Left ventricle myocardium inferior (tissue), 1 donor: ENCODE measurements around the gene FAM156B. TPM values are rescaled to one million over a fixed set of nuclear protein-coding genes. Genes with fewer than 3 reads are reported as not detected.
"Not testable (repeated sequence)": the region's sequence is repeated elsewhere in the genome, so short reads cannot be mapped to it uniquely, and the experiment has no call there.

Experiments used
- DNase-seq: peaks from one replicate; pipeline ENCODE4 v3.0.0-alpha.2; 2020
- H3K27ac ChIP-seq: fragments of 200-600 bp; replicated peaks from 2 replicates; pipeline ENCODE4 v1.8.0; 2021
- H3K27me3 ChIP-seq: fragments of 200-600 bp; 2 replicates; pipeline ENCODE4 v1.8.0; 2021; ENCODE audit warnings: low read depth
- H3K36me3 ChIP-seq: fragments of 200-600 bp; 2 replicates; pipeline ENCODE4 v1.8.0; 2021
- H3K4me1 ChIP-seq: fragments of 200-600 bp; 2 replicates; pipeline ENCODE4 v1.8.0; 2021
- H3K4me3 ChIP-seq: fragments of 200-600 bp; 2 replicates; pipeline ENCODE4 v1.8.0; 2021; ENCODE audit warnings: mild to moderate bottlenecking, moderate library complexity
- H3K9me3 ChIP-seq: fragments of 200-600 bp; replicated peaks from 2 replicates; pipeline ENCODE4 v1.8.0; 2021
- intact Hi-C: fragments of 100-400 bp; cut with micrococcal nuclease; formaldehyde crosslinking; loops from one replicate; pipeline ENCODE4 v1.11.0; 2022
- long read RNA-seq: library from polyadenylated mRNA; unstranded; transcript quantifications from one replicate; pipeline ENCODE4 v2.0.0, GENCODE V29; 2021
- total RNA-seq: library from RNA; stranded (reverse); fragmentation: NEBNext Ultra II Directional; extraction: Animal tissue kit (Norgen Biotek cat#: 25700); gene quantifications from one replicate; pipeline ENCODE4 v1.2.1, GENCODE V29; 2021
- TF ChIP-seq, protein P1 (sequence below): fragments of 200-600 bp; IDR thresholded peaks from 2 replicates; pipeline ENCODE4 v1.8.0; 2021; ENCODE audit warnings: antibody characterized with exemption, mild to moderate bottlenecking, borderline replicate concordance
- donor health status: DM: no; HTN: yes; CAD: no; lungs with severe emphysema.

Gene FAM156B, protein sequence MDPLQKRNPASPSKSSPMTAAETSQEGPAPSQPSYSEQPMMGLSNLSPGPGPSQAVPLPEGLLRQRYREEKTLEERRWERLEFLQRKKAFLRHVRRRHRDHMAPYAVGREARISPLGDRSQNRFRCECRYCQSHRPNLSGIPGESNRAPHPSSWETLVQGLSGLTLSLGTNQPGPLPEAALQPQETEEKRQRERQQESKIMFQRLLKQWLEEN
- total RNA-seq, result 5.9 TPM
- long read RNA-seq, partial matches to known transcripts, result 0 of 14 reads
- long read RNA-seq, other reads (novel, unspliced or antisense), result 6 of 14 reads

DNA sequence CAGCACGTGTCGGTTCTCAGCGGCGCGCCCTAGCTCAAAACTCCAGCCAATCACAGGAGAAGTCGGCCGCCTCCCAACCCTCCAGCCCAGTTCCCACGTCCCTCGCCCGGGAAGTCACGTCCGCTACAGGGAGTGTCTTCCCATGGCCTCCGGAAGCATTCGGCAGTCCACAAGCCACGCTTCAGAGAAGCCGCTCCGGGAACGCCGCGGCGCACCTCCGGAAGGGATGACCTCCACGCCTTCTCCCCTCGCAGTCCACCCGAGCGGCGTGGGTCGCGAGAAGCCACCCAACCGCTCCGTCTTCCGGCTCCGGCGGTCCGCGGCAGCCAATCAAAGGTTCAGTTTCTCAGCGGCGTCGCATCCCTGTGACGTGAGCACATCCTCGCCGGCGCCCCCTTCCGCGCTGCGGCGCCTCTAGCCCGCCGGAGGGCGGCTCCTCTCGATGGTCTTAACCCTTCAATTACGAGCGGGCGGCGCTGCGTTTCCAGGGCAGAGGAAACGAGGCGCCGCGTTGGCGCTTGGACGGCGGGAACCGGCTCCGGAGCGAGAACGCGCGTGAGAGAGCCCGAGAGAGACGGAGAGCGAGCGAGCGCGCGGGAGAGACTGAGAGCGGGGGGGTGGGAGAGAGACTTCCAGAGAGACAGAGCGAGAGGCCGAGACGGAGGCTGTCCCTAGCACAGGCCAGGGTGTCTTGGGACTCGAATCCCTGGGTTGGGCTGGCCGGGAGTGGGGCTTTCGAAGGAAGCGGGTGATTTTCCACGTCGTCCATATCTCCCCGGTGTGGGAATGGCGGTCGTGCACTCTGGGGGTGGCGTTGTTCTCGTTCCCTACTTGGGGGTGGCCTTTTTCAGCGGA is at the start of gene FAM156B:
FAM156B (plus strand) TSS at position 476 of the 855 bp plus-strand sequence. CDS start 9,896 bp downstream, outside the sequence.
- H3K27ac ChIP-seq, H3K27me3 ChIP-seq, H3K4me1 ChIP-seq, H3K36me3 ChIP-seq, H3K9me3 ChIP-seq, H3K4me3 ChIP-seq, DNase-seq, intact Hi-C loops: not testable (repeated sequence)

DNA sequence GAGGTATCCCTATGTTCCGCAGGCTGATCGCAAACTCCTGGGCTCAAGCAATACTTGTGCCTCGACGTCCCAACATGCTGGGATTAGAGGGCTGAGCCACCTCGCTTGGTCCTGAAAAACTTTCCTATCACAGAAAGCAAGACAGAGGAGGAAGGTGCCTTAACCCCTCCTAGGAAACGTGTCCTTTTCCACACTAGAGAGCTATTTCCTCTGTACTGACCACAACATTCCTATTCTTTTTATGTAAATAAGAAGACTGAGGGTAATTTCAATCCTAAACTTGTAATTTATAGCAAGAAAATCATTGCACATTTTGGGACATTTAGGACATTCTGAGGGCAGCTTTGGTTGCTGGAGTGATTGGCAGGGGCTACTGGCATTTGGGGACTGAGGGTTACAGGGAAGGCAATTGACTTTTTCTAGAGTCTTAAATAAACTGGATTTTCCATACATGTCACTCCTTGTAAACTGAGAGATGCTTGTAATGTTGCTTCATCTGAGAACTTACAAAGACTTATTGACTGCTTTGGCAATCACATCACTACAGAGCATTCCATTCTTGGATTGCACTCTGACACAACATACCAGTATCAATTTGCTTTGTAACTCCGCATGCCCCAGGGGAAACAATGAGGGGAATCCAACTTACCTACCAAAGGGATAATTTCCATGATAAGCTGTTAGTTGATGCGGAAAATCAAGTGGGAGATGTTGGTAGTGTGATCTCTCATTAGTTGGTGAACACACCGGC is 44.8 kb upstream of the FAM156B start:
- intact Hi-C loops, result no loop called here
- no peaks in the 10 kb centered on the region for H3K27me3 ChIP-seq
- H3K4me3 ChIP-seq, result no peak overlapping the region
- TF ChIP-seq, protein P1, sequence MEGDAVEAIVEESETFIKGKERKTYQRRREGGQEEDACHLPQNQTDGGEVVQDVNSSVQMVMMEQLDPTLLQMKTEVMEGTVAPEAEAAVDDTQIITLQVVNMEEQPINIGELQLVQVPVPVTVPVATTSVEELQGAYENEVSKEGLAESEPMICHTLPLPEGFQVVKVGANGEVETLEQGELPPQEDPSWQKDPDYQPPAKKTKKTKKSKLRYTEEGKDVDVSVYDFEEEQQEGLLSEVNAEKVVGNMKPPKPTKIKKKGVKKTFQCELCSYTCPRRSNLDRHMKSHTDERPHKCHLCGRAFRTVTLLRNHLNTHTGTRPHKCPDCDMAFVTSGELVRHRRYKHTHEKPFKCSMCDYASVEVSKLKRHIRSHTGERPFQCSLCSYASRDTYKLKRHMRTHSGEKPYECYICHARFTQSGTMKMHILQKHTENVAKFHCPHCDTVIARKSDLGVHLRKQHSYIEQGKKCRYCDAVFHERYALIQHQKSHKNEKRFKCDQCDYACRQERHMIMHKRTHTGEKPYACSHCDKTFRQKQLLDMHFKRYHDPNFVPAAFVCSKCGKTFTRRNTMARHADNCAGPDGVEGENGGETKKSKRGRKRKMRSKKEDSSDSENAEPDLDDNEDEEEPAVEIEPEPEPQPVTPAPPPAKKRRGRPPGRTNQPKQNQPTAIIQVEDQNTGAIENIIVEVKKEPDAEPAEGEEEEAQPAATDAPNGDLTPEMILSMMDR, result no peak
- H3K36me3 ChIP-seq, result no peaks in the 10 kb centered on the region
- H3K27ac ChIP-seq, result no peak overlapping the region
- no peaks in the 10 kb centered on the region for H3K4me1 ChIP-seq
- DNase-seq, result no peak
- no peaks in the 10 kb centered on the region for H3K9me3 ChIP-seq

DNA sequence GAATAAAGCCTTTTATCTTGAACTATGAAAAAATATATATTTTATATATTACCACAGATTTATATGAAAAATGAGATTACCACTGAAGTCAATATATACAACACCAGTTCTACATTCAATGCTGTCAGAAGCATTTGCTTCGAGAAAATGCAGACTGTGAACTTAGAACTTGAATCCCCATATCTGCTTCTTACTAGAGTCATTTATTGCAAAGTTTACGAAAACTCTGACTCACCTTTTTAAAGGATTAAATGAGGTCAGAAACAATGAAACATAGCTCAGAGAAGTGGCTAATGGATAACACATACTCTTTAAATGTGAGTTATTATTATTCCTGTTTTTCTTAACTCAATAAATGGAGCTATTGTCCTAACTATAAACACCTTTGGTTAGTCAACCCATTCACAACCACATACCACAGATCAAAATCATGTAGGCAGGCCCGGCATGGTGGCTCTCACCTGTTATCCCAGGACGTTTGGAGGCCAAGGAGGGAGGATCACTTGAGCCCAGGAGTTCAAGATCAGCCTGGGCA is 40.1 kb upstream of the FAM156B start:
- H3K4me1 ChIP-seq, H3K27ac ChIP-seq, H3K27me3 ChIP-seq, intact Hi-C loops, H3K9me3 ChIP-seq, H3K36me3 ChIP-seq, H3K4me3 ChIP-seq, DNase-seq: not testable (repeated sequence)

DNA sequence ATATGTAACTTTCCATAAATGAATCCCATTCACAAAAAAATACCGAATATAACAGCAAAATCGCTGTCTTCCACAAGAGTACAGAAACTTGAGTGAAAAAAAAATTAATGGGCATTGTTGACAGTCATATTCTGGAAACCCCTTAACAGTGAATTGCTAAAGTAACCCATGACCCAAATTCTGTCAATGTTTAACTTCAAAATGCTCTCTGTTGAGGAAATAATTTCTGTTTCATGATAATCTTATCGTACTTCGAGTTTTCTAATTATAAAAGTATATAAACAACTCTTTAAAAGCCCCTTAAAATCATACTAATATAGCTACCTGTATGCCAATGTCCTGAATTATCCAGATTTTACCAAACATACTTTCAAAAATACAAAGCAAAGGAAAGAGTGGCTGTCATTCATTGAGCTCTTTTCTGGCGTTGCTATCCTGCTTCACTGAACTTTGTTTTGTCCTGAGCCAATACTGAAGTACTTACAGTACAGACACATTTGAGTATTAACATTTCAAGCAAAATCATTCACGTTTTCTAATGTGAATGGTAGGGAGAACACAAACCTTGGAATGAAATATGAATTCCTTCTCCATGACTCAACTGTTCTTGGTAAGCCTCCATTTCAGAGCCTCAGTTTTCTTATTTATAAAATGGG is 31.7 kb upstream of the FAM156B start:
- Histone ChIP-seq H3K4me1 (no peaks in the 10 kb centered on the region), H3K36me3 (no peaks in the 10 kb centered on the region), H3K27ac (no peak overlapping the region), H3K9me3 (no peaks in the 10 kb centered on the region), H3K4me3 (no peak overlapping the region), H3K27me3 (no peaks in the 10 kb centered on the region)
- TF ChIP-seq, protein P1, result no peak
- no peak for DNase-seq
- intact Hi-C loops, result no loop called here

DNA sequence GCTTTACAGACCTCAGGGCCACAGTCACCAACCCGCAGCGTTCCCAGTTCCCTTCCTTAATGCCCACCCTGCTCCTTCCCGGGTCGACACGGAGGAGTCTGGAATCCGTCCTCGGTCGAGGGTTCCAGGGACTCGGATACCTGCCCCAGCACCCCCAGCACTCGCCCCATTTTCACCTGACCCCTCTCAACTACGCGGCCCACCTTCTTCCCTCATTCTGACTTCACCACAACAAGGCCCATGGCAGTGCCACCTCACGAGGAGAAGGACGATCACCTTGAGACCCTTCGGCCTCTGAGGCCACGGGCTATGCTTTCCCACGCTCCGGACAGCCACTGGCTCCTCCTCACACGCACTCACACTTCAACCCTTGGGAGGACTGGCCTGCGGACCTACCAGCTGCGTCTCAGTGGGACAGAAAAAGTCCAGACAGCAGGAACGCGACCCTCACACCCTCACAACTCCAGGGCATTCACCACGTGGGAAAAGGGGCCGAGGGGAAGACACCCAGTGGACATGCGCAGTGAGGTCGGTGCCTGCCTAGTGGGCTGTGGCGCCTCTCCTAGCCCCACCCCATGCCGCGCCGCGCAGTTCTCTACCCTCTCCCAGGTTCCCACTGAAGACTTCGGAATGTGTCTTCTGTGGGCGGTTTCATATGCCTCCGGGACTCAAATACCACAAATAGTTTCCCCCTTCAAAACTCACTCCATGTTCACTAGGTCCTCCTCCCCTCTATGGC is 29.4 kb upstream of the FAM156B start, which contains the start of gene XAGE3:
XAGE3 (minus strand) TSS at position 474 of the 739 bp plus-strand sequence. CDS start 950 bp downstream, outside the sequence.
- Histone ChIP-seq H3K4me3 (no peak within 1 kb of the TSS), H3K9me3 (no peaks in the 10 kb centered on the region), H3K27me3 (no peaks in the 10 kb centered on the region), H3K36me3 (no peaks in the 10 kb centered on the region), H3K27ac (no peak within 1 kb of the TSS), H3K4me1 (no peaks in the 10 kb centered on the region)
- no peak for DNase-seq
- TF ChIP-seq, protein P1, result no peak
- intact Hi-C loops, result no loop called here
